MM.1S (cell line): ENCODE results near the gene CD164L2.

Experiments used
- EZH2phosphoT487 ChIP-seq: fragments of 300-600 bp; sonication (generic); IDR thresholded peaks from 2 replicates; pipeline ENCODE4 v1.6.1; 2018; ENCODE audit warnings: antibody characterized with exemption, low read length
- TF ChIP-seq, protein P1 (sequence below): fragments of 300-600 bp; sonication (generic); IDR thresholded peaks from 2 replicates; pipeline ENCODE4 v1.5.1; 2016; ENCODE audit warnings: antibody characterized with exemption, low read length, mixed read lengths

DNA sequence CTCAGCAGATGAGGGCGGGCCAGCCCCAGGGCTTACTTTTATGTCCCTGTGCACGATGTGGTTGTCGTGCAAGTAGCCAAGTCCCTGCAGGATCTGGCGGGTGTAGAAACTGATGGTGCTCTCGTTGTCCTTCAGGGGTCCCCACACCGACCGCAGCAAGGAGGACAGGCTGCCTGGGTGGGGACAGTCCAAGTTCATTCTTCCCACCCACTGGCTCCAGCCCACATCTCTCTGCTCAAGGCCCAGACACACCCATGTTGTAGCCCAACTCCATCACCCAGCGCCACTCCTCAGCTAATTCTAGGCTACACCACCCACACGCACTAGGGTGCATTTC lies 23.3 kb downstream of the CD164L2 start:
- TF ChIP-seq, protein P1, sequence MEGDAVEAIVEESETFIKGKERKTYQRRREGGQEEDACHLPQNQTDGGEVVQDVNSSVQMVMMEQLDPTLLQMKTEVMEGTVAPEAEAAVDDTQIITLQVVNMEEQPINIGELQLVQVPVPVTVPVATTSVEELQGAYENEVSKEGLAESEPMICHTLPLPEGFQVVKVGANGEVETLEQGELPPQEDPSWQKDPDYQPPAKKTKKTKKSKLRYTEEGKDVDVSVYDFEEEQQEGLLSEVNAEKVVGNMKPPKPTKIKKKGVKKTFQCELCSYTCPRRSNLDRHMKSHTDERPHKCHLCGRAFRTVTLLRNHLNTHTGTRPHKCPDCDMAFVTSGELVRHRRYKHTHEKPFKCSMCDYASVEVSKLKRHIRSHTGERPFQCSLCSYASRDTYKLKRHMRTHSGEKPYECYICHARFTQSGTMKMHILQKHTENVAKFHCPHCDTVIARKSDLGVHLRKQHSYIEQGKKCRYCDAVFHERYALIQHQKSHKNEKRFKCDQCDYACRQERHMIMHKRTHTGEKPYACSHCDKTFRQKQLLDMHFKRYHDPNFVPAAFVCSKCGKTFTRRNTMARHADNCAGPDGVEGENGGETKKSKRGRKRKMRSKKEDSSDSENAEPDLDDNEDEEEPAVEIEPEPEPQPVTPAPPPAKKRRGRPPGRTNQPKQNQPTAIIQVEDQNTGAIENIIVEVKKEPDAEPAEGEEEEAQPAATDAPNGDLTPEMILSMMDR, result no peak
- no peak for TF ChIP-seq EZH2phosphoT487
